ENCODE data around the gene PER3. TPM values are rescaled to one million over a fixed set of nuclear protein-coding genes. Genes with fewer than 3 reads are reported as not detected.

The PER3 gene
- total and polyA plus RNA-seq, 7 donors = 1.4 to 15.1 (median 4.8) TPM

- Histone ChIP-seq H3K36me3 (ENCODE audit: insufficient read depth in 1 of 2, low read depth in 1 of 2) (no peaks in the 10 kb centered on the region), H3K27ac (no peak overlapping the region), H3K4me1 (no peaks in the 10 kb centered on the region), H3K9me3 (no peaks in the 10 kb centered on the region), H3K4me3 (no peak overlapping the region), H3K27me3 (ENCODE audit: insufficient read depth in 3 of 3, low read length in 2 of 3) (peaks cover 3 to 31% (median 9%) of the 10 kb centered on the region in 3 donors)
- intact Hi-C loops (cut with DNase I) = no loop called here
- TF ChIP-seq, protein P1, sequence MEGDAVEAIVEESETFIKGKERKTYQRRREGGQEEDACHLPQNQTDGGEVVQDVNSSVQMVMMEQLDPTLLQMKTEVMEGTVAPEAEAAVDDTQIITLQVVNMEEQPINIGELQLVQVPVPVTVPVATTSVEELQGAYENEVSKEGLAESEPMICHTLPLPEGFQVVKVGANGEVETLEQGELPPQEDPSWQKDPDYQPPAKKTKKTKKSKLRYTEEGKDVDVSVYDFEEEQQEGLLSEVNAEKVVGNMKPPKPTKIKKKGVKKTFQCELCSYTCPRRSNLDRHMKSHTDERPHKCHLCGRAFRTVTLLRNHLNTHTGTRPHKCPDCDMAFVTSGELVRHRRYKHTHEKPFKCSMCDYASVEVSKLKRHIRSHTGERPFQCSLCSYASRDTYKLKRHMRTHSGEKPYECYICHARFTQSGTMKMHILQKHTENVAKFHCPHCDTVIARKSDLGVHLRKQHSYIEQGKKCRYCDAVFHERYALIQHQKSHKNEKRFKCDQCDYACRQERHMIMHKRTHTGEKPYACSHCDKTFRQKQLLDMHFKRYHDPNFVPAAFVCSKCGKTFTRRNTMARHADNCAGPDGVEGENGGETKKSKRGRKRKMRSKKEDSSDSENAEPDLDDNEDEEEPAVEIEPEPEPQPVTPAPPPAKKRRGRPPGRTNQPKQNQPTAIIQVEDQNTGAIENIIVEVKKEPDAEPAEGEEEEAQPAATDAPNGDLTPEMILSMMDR (IDR thresholded peaks at IDR 0.05) = no peak
- ATAC-seq = no peak
- no peak for DNase-seq
- 99 to 100% (median 100%) methylated on average over 2 of the region's 2 CpGs for WGBS, 3 donors
Measured at GRCh38 chr1:7890853-7891252, 106.8 kb downstream of the PER3 start.

DNA sequence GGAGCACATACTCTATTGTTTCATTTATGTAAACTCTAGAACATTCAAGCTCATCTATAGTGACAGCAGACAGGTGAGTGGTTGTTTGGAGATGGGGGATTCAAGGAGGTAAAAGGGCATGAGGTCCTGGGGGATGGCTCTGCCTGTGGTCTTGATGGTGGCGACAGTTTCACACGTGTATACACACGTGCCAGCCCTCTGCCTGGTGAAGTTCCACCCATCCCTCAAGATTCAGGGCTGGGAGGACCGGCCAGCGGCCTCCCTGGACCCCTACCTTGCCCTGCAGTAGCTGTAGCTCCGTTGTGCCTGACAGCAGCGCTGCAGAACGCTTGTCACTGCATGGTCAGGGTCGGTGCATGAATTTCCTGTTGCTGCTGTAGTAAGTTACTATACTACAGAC lies 107.7 kb downstream of the PER3 start:
- TF ChIP-seq, protein P1 (IDR thresholded peaks at IDR 0.05) = no peak
- WGBS, 3 donors = 62 to 76% (median 66%) methylated on average over 9 of the region's 9 CpGs
- H3K36me3 ChIP-seq (ENCODE audit: insufficient read depth in 1 of 2, low read depth in 1 of 2) = no peaks in the 10 kb centered on the region
- no peaks in the 10 kb centered on the region for H3K9me3 ChIP-seq
- intact Hi-C loops (cut with DNase I) = no loop called here
- no peak overlapping the region for H3K27ac ChIP-seq
- peaks cover 0 to 21% (median 5%) of the 10 kb centered on the region in 3 donors for H3K27me3 ChIP-seq (ENCODE audit: insufficient read depth in 3 of 3, low read length in 2 of 3)
- DNase-seq = no peak
- no peak for ATAC-seq
- no peak overlapping the region for H3K4me3 ChIP-seq
- H3K4me1 ChIP-seq = no peaks in the 10 kb centered on the region

GRCh38 chr1:7893529-7894180 lies 109.6 kb downstream of the PER3 start:
- TF ChIP-seq, protein P1 (IDR thresholded peaks at IDR 0.05) = no peak
- Histone ChIP-seq H3K36me3 (ENCODE audit: insufficient read depth in 1 of 2, low read depth in 1 of 2) (no peaks in the 10 kb centered on the region), H3K27ac (no peak overlapping the region), H3K4me1 (no peaks in the 10 kb centered on the region), H3K27me3 (ENCODE audit: insufficient read depth in 3 of 3, low read length in 2 of 3) (peaks cover 0 to 10% (median 0%) of the 10 kb centered on the region in 3 donors), H3K4me3 (no peak overlapping the region), H3K9me3 (no peaks in the 10 kb centered on the region)
- 72 to 75% (median 72%) methylated on average over 13 of the region's 13 CpGs for WGBS, 3 donors
- ATAC-seq (peak; percentile 46 to 85 (median 77)), DNase-seq (peak in 1 of 2 donors; percentile 33)
- intact Hi-C loops (cut with DNase I) = no loop called here

Other genes starting within 250 kb of the PER3 start
- gene VAMP3, start 13.0 kb upstream of the PER3 start, total RNA-seq = 10 to 100 TPM; 54.3 to 71.6 (median 66.8) TPM
- 10 to 100 TPM; 35.0 to 68.7 (median 48.1) TPM for gene VAMP3, start 13.0 kb upstream of the PER3 start, polyA plus RNA-seq
- under 1 TPM in 1 of 4 donors, not detected in 3; 0.24 TPM for gene UTS2, start 68.8 kb downstream of the PER3 start, total RNA-seq
- under 1 TPM in 1 of 3 donors, not detected in 2; 0.20 TPM for gene UTS2, start 68.8 kb downstream of the PER3 start, polyA plus RNA-seq
- under 1 TPM in 1 of 4 donors, not detected in 3; 0.12 TPM for gene TNFRSF9, start 156.5 kb downstream of the PER3 start, total RNA-seq
- under 1 TPM in 2 of 3 donors, not detected in 1; 0.01 TPM for gene TNFRSF9, start 156.5 kb downstream of the PER3 start, polyA plus RNA-seq
- gene PARK7, start 177.4 kb downstream of the PER3 start, total RNA-seq = 100 to 1,000 TPM; 389 to 467 (median 417) TPM
- 100 to 1,000 TPM; 430 to 441 (median 432) TPM for gene PARK7, start 177.4 kb downstream of the PER3 start, polyA plus RNA-seq
- gene ERRFI1, start 242.0 kb downstream of the PER3 start, total RNA-seq = 10 to 100 TPM; 23.2 to 76.2 (median 58.7) TPM
- 10 to 100 TPM; 55.4 to 99.9 (median 94.9) TPM for gene ERRFI1, start 242.0 kb downstream of the PER3 start, polyA plus RNA-seq